ENCODE measurements around the gene EXOC7.

- TF ChIP-seq, protein P1, sequence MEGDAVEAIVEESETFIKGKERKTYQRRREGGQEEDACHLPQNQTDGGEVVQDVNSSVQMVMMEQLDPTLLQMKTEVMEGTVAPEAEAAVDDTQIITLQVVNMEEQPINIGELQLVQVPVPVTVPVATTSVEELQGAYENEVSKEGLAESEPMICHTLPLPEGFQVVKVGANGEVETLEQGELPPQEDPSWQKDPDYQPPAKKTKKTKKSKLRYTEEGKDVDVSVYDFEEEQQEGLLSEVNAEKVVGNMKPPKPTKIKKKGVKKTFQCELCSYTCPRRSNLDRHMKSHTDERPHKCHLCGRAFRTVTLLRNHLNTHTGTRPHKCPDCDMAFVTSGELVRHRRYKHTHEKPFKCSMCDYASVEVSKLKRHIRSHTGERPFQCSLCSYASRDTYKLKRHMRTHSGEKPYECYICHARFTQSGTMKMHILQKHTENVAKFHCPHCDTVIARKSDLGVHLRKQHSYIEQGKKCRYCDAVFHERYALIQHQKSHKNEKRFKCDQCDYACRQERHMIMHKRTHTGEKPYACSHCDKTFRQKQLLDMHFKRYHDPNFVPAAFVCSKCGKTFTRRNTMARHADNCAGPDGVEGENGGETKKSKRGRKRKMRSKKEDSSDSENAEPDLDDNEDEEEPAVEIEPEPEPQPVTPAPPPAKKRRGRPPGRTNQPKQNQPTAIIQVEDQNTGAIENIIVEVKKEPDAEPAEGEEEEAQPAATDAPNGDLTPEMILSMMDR (IDR thresholded peaks at IDR 0.05), result no peak
- no peak for TF ChIP-seq ZFX (IDR thresholded peaks at IDR 0.05; ENCODE audit: borderline replicate concordance)
Observed at GRCh38 chr17:76123749-76124581, 20.4 kb upstream of the EXOC7 start.

Measured in 22Rv1 (cell line).